ENCODE results near the gene ABCC4.
"Not testable (repeated sequence)": the region's sequence is repeated elsewhere in the genome, so short reads cannot be mapped to it uniquely, and the experiment has no call there.

- not testable (repeated sequence) for TF ChIP-seq REST (IDR thresholded peaks at IDR 0.05); TAF1 (conservative IDR thresholded peaks at IDR 0.05)
Measured at GRCh38 chr13:95273592-95274132, 27.6 kb downstream of the ABCC4 start.
